ENCODE results near the gene NRIP1.
"Not testable (repeated sequence)": the region's sequence is repeated elsewhere in the genome, so short reads cannot be mapped to it uniquely, and the experiment has no call there.

Gene NRIP1

GRCh38 chr21:14964621-14965020, 100.2 kb downstream of the NRIP1 start:
- no peak for DNase-seq

- DNase-seq, result no peak
Observed at GRCh38 chr21:14962217-14962616, 102.6 kb downstream of the NRIP1 start.

GRCh38 chr21:14961502-14961901, 103.3 kb downstream of the NRIP1 start:
- DNase-seq, result no peak

GRCh38 chr21:14959343-14959742, 105.5 kb downstream of the NRIP1 start:
- DNase-seq, result no peak

GRCh38 chr21:14957836-14958235, 107.0 kb downstream of the NRIP1 start:
- no peak for DNase-seq

- no peak for DNase-seq
Observed at GRCh38 chr21:14956807-14957206, 108.0 kb downstream of the NRIP1 start.

GRCh38 chr21:14955936-14956520, 108.8 kb downstream of the NRIP1 start:
- no peak for DNase-seq

GRCh38 chr21:14952916-14953315, 111.9 kb downstream of the NRIP1 start:
- DNase-seq, result no peak

- no peak for DNase-seq
Observed at GRCh38 chr21:14949603-14950002, 115.2 kb downstream of the NRIP1 start.

GRCh38 chr21:14947613-14948160, 117.1 kb downstream of the NRIP1 start:
- DNase-seq, result no peak

- DNase-seq, result no peak
Observed at GRCh38 chr21:14945176-14945575, 119.6 kb downstream of the NRIP1 start.

GRCh38 chr21:14943616-14944015, 121.2 kb downstream of the NRIP1 start:
- DNase-seq, result no peak

- DNase-seq, result no peak
Observed at GRCh38 chr21:14942801-14943490, 121.9 kb downstream of the NRIP1 start.

GRCh38 chr21:14927324-14927723, 137.5 kb downstream of the NRIP1 start:
- DNase-seq, result not testable (repeated sequence)

- DNase-seq, result no peak
Observed at GRCh38 chr21:14926186-14926585, 138.6 kb downstream of the NRIP1 start.

- no peak for DNase-seq
Observed at GRCh38 chr21:14923468-14923867, 141.3 kb downstream of the NRIP1 start.

- DNase-seq, result no peak
Observed at GRCh38 chr21:14922980-14923379, 141.8 kb downstream of the NRIP1 start.

- DNase-seq, result no peak
Observed at GRCh38 chr21:14918527-14918926, 146.3 kb downstream of the NRIP1 start.

GRCh38 chr21:14917762-14918161, 147.0 kb downstream of the NRIP1 start:
- DNase-seq, result no peak

GRCh38 chr21:14916676-14917141, 148.1 kb downstream of the NRIP1 start:
- no peak for DNase-seq

- no peak for DNase-seq
Observed at GRCh38 chr21:14913638-14914037, 151.2 kb downstream of the NRIP1 start.

GRCh38 chr21:14911351-14911750, 153.4 kb downstream of the NRIP1 start:
- no peak for DNase-seq
